Nephron progenitor cell (in vitro differentiated cells): ENCODE measurements around the gene SLC15A4.

Experiments
- DNase-seq: peaks from one replicate; pipeline ENCODE4 v3.0.0; 2021
- H3K27ac Mint-ChIP-seq: 2 replicates; pipeline ENCODE4 v1.8.0; 2021; ENCODE audit warnings: mild to moderate bottlenecking, moderate library complexity, mixed read lengths
- H3K27me3 Mint-ChIP-seq: 2 replicates; pipeline ENCODE4 v1.8.0; 2021; ENCODE audit warnings: mild to moderate bottlenecking, low read depth, mixed read lengths; ENCODE audit not compliant: poor library complexity
- H3K36me3 Mint-ChIP-seq: 2 replicates; pipeline ENCODE4 v1.8.0; 2021; ENCODE audit warnings: low read depth, mixed read lengths
- H3K4me1 Mint-ChIP-seq: 2 replicates; pipeline ENCODE4 v1.8.0; 2021; ENCODE audit warnings: mixed read lengths
- H3K4me3 Mint-ChIP-seq: 2 replicates; pipeline ENCODE4 v1.8.0; 2021; ENCODE audit warnings: mild to moderate bottlenecking, moderate library complexity, mixed read lengths
- H3K9me3 Mint-ChIP-seq: 2 replicates; pipeline ENCODE4 v1.8.0; 2021; ENCODE audit warnings: mild to moderate bottlenecking, moderate library complexity, mixed read lengths
- TF ChIP-seq, protein P1 (sequence below): fragments of 200-600 bp; sonication (generic); IDR thresholded peaks from 2 replicates; pipeline ENCODE4 v1.5.0; 2021; ENCODE audit warnings: antibody characterized with exemption

SLC15A4 gene

DNA sequence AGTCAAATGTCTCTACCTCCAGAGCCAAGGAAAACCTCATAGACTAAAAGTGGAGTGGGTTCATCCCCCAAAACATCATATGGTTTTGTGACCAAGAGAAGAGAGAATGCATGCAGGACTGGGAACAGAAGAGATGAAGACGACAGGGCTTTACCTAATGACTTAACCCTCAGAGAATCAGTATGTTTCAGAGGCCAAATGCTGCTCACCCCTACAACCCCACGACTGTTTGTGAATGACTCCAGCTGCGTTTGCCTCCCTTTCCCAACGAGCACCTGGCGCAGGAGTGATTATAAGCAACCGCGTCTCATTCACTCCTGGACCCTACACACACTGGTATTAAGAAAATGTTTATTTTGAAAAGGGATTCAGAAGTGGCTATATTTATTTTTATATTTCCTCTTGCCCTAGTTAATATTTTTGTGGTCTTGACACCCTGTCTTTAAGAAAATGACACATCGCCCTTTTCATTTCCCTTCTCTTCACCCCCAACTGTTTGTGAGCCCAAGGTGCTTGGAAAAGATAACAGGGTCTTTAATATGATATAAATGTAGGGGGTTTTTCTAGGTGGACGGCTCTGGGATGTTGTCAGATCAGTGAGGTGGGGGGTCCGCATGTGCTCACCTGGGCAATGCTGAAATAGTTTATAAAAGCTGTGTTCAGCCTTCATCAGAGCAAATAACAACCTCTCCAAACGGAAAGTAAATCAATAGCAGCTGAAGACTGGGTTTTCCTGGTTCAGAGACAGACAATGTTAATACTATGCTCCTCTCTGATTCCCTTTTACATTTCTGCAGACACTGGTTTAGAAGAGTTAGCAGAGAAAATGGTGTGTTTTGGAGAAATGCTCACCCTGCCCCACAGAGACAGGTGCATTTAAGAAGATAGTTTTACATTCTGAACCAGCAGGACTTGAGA, 77.7 kb downstream of the SLC15A4 start:
- Mint-ChIP-seq H3K4me3 (no peak overlapping the region), H3K36me3 (no peaks in the 10 kb centered on the region), H3K27ac (no peak overlapping the region), H3K4me1 (no peaks in the 10 kb centered on the region), H3K9me3 (no peaks in the 10 kb centered on the region), H3K27me3 (peaks cover 41% of the 10 kb centered on the region)
- no peak for DNase-seq
- TF ChIP-seq, protein P1, sequence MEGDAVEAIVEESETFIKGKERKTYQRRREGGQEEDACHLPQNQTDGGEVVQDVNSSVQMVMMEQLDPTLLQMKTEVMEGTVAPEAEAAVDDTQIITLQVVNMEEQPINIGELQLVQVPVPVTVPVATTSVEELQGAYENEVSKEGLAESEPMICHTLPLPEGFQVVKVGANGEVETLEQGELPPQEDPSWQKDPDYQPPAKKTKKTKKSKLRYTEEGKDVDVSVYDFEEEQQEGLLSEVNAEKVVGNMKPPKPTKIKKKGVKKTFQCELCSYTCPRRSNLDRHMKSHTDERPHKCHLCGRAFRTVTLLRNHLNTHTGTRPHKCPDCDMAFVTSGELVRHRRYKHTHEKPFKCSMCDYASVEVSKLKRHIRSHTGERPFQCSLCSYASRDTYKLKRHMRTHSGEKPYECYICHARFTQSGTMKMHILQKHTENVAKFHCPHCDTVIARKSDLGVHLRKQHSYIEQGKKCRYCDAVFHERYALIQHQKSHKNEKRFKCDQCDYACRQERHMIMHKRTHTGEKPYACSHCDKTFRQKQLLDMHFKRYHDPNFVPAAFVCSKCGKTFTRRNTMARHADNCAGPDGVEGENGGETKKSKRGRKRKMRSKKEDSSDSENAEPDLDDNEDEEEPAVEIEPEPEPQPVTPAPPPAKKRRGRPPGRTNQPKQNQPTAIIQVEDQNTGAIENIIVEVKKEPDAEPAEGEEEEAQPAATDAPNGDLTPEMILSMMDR = no peak

DNA sequence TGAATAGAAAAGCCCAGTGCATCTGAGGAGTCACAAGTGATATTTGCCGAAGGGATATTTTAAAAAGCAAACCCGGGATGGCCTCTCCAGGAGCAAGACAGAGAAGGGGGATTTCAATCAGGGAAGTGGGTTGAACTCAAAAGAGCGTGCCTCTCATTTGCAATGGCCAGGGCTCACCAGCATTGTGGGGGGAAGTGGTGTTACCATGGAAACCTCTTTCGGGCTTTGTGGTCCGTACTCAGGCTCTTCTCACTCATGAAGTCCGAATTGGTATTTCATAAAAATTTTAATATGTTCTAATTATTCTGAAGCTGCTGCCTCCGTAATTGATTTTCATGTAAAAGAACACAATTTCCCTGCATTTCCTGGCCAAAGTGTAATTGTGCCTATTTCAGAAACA, 79.8 kb downstream of the SLC15A4 start:
- TF ChIP-seq, protein P1 = no peak
- H3K4me1 Mint-ChIP-seq = no peaks in the 10 kb centered on the region
- no peak overlapping the region for H3K4me3 Mint-ChIP-seq
- no peak overlapping the region for H3K27ac Mint-ChIP-seq
- peaks cover 6% of the 10 kb centered on the region for H3K36me3 Mint-ChIP-seq
- no peak for DNase-seq
- H3K27me3 Mint-ChIP-seq = peaks cover 41% of the 10 kb centered on the region
- H3K9me3 Mint-ChIP-seq = peaks cover 7% of the 10 kb centered on the region
